ACC112 (cell line): ENCODE measurements around the gene SRSF11.

Experiments
- H2AFZ ChIP-seq: fragments of 200-600 bp; sonication (generic); one replicate; pipeline ENCODE4 v1.6.0; 2017; ENCODE audit warnings: antibody characterized with exemption, low read length; ENCODE audit not compliant: unreplicated experiment
- H3K27ac ChIP-seq: fragments of 200-600 bp; sonication (generic); 2 replicates; pipeline ENCODE4 v1.5.1; 2014; ENCODE audit warnings: low read depth, mild to moderate bottlenecking, antibody characterized with exemption, low read length, moderate library complexity
- H3K27me3 ChIP-seq: fragments of 200-600 bp; sonication (generic); 2 replicates; pipeline ENCODE4 v1.6.1; 2014; ENCODE audit warnings: mild to moderate bottlenecking, antibody characterized with exemption, low read length, moderate library complexity, mixed read lengths; ENCODE audit not compliant: insufficient read depth
- H3K36me3 ChIP-seq: fragments of 200-600 bp; sonication (generic); 2 replicates; pipeline ENCODE4 v1.6.1; 2016; ENCODE audit warnings: mild to moderate bottlenecking, antibody characterized with exemption, low read length, moderate library complexity, mixed read lengths; ENCODE audit not compliant: insufficient read depth
- H3K4me1 ChIP-seq: fragments of 200-600 bp; sonication (generic); one replicate; pipeline ENCODE4 v1.6.1; 2016; ENCODE audit warnings: low read length, mixed read lengths; ENCODE audit not compliant: insufficient read depth, unreplicated experiment, control insufficient read depth
- H3K4me3 ChIP-seq: fragments of 200-600 bp; sonication (generic); 2 replicates; pipeline ENCODE4 v1.5.1; 2014; ENCODE audit warnings: mild to moderate bottlenecking, low read depth, low read length
- H3K79me2 ChIP-seq: fragments of 200-600 bp; sonication (generic); one replicate; pipeline ENCODE4 v1.6.0; 2016; ENCODE audit warnings: low read length; ENCODE audit not compliant: control insufficient read depth, unreplicated experiment, insufficient read depth

The SRSF11 gene

GRCh38 chr1:70299472-70299871, 78.3 kb downstream of the SRSF11 start:
- H3K36me3 ChIP-seq = peaks cover 13% of the 10 kb centered on the region

More at GRCh38 chr1:70299472-70299871, 78.3 kb downstream of the SRSF11 start:
- no peak overlapping the region for H3K4me3 ChIP-seq
- H3K4me1 ChIP-seq = no peaks in the 10 kb centered on the region
- no peak overlapping the region for H2AFZ ChIP-seq
- peaks cover 4% of the 10 kb centered on the region for H3K79me2 ChIP-seq
- H3K27me3 ChIP-seq = no peaks in the 10 kb centered on the region
- no peak overlapping the region for H3K27ac ChIP-seq
